ENCODE data around the gene MRPL49.
"Not testable (repeated sequence)": the region's sequence is repeated elsewhere in the genome, so short reads cannot be mapped to it uniquely, and the experiment has no call there.

MRPL49 gene

GRCh38 chr11:65165410-65166317 lies 43.5 kb downstream of the MRPL49 start:
- no peak for DNase-seq (ENCODE audit: low read depth)

- no peak for DNase-seq (ENCODE audit: low read depth)
Measured at GRCh38 chr11:65166893-65167292, 44.8 kb downstream of the MRPL49 start.

GRCh38 chr11:65167656-65168055 lies 45.5 kb downstream of the MRPL49 start:
- no peak for DNase-seq (ENCODE audit: low read depth)

- no peak for DNase-seq (ENCODE audit: low read depth)
Measured at GRCh38 chr11:65169164-65169641, 47.1 kb downstream of the MRPL49 start.

GRCh38 chr11:65170058-65170534 lies 48.0 kb downstream of the MRPL49 start, which contains the start of gene SPDYC:
TSS of gene SPDYC (plus strand) at chr11:65170233. CDS start at chr11:65171358, 1,125 bp downstream.
- DNase-seq (ENCODE audit: low read depth): no peak

- DNase-seq (ENCODE audit: low read depth): no peak
Measured at GRCh38 chr11:65172600-65172999, 50.5 kb downstream of the MRPL49 start.

GRCh38 chr11:65174571-65175010 lies 52.5 kb downstream of the MRPL49 start:
- not testable (repeated sequence) for DNase-seq (ENCODE audit: low read depth)

Measured in activated T-cell treated with anti-CD3 and anti-CD28 coated beads for 48 hours (primary cell).